LNCAP (cell line): ENCODE results near the gene GIMAP5.

Experiments
- TF ChIP-seq, protein P1 (sequence below): fragments of 450-650 bp; IDR thresholded peaks from 2 replicates; pipeline ENCODE4 v1.5.1; 2017; ENCODE audit warnings: mild to moderate bottlenecking

GIMAP5 gene

DNA sequence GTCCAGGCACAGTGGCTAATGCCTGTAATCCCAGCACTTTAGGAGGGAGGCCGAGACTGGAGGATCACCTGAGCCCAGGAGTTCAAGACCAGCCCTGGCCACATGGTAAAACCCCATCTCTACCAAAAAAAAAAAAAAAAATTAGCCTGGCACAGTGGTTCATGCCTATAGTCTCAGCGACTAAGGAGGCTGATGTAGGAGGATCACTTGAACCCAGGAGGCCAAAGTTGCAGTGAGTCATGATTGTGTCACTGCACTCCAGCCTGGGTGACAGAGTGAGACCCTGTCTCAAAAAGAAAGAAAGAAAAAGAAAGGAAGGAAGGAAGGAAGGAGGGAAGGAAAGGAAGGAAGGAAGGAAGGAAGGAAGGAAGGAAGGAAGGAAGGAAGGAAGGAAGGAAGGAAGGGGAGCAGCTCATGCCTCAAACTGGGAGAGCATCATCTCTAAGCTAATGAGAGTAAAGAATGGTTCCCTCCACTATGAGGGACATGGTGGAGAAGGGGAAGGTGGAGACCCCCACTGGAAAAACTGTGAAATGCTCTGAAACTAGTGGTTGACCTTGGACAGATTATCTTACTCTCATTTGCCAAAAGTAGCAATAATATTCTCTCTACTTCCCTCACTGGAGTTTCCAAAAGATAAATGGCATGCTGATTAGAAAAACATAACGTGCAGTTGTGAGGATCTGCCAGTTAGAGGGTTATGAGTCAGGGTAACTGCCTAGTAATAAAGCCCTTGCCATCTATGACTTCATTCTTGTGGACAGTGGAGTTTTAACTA lies 16.8 kb downstream of the GIMAP5 start:
- TF ChIP-seq, protein P1, sequence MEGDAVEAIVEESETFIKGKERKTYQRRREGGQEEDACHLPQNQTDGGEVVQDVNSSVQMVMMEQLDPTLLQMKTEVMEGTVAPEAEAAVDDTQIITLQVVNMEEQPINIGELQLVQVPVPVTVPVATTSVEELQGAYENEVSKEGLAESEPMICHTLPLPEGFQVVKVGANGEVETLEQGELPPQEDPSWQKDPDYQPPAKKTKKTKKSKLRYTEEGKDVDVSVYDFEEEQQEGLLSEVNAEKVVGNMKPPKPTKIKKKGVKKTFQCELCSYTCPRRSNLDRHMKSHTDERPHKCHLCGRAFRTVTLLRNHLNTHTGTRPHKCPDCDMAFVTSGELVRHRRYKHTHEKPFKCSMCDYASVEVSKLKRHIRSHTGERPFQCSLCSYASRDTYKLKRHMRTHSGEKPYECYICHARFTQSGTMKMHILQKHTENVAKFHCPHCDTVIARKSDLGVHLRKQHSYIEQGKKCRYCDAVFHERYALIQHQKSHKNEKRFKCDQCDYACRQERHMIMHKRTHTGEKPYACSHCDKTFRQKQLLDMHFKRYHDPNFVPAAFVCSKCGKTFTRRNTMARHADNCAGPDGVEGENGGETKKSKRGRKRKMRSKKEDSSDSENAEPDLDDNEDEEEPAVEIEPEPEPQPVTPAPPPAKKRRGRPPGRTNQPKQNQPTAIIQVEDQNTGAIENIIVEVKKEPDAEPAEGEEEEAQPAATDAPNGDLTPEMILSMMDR, result peak; percentile 37; the same call in 1 of the 2 replicates

DNA sequence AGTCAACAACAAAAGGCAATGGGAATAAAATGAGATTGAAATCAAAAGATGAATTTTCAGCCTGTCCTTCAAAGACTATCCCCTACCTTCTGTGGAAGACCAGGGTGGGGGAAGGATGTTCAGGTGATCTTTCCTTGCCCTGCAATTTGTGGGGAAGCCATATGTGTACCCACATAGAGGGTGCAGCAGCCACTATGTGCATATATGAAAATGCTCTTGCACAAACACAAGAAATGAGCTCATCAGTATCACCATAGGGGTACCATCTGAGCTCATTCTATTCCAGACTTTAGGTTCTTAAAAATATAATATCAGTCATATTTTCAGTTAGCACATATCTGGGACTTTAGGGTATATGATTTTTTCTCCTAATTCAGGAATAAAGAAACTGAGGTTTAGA lies 17.7 kb downstream of the GIMAP5 start:
- TF ChIP-seq, protein P1, result no peak

- TF ChIP-seq, protein P1, result no peak
Observed at GRCh38 chr7:150755473-150756099, 18.4 kb downstream of the GIMAP5 start.

- TF ChIP-seq, protein P1, result no peak
Observed at GRCh38 chr7:150756166-150756565, 18.9 kb downstream of the GIMAP5 start.

DNA sequence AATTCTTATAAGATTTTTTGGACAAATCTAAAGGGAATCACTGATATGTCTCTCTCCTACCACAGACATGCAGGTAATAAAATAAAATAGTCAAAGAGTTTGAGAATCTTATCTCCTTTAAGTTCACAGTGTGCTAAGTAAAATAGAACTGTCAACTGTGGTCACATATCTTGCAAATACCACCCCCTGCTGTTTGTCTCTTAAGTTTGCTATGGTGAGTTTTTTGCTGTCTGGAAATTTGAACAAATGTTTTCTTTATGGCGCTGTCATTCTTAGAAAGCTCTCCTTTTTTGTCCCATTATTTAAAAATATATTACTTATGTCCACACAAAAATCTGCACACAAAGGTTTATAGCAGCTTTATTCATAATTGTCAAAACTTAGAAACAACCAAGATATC lies 19.6 kb downstream of the GIMAP5 start:
- TF ChIP-seq, protein P1, result peak; percentile 59; the same call in 1 of the 2 replicates

DNA sequence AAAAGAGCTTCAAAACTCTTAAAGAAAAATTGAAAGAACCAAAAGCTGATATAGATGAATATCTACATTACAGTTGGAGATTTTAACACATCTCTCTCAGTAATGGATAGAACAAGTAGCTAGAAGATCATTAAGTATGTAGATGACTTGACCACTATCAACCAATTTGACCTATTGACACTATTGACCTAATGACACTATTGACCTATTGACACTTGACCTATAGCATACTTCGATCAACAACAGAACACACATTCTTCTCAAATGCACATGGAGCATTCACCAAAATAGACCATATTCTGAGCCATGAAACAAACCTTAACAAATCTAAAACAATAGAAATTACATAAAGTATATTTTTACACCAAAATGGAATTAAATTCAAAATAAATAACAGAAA lies 22.3 kb downstream of the GIMAP5 start:
- TF ChIP-seq, protein P1, result no peak

DNA sequence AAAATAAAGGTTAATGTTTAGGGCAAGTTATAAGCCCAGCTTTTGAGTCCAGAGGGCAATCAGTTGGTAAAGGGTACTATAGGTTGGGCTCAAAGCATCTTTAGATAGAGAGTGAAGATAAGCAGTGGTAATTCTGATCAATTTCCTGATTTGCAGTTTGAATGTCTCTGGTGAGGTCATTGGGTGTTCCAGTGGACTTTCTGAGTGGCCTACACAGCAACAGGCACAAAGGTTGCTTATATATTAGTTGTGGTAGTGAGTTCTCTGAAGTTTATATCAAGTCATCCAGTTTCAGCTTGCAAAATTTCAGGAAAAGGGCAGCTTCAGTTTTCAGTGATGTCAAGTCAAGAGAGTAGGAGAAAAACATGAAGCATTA lies 29.1 kb downstream of the GIMAP5 start:
- TF ChIP-seq, protein P1, result no peak
